HG03045 (cell line): ENCODE measurements around the gene FLT1.

ENCODE experiments used
- ATAC-seq: cut with Tn5 transposase; IDR thresholded peaks from one replicate; pipeline ENCODE4 v1.9.1; 2021; ENCODE audit warnings: mild to moderate bottlenecking, moderate library complexity; ENCODE audit not compliant: unreplicated experiment

The FLT1 gene

DNA sequence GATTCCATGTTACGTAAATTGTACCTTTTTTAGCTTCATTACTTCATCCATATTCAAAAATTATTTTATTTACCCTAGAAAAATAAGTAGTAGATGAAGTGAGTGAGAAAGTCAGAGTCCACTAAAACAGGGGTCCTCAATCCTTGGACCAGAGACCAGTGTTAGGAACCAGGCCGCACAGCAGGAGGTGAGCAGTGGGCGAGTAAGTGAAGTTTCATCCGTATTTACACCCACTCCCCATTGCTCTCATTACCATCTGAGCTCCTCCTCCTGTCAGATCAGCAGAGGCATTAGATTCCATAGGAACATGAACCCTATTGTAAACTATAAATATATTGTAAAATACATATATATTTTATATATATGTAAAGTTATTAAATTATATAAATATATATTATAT, 237.6 kb downstream of the FLT1 start:
- no peak for ATAC-seq

DNA sequence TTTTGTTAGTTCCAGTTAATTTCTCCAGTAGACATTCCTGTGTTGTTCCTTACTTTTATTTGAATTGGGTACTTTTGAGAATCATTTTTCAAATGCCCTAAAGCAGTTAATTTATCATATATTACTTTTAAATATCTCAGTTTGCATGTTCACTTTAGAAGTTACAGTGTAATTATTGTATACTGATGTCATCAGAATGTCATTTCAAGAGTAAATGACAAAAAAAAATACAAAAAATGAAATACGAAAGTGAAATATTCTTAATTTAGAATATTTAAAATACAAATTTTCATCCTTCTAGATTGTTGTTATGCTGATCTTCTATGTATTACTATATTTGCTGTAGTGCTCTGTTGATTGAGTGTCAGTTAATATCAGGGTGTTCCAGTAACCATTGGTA, 242.4 kb downstream of the FLT1 start:
- no peak for ATAC-seq

DNA sequence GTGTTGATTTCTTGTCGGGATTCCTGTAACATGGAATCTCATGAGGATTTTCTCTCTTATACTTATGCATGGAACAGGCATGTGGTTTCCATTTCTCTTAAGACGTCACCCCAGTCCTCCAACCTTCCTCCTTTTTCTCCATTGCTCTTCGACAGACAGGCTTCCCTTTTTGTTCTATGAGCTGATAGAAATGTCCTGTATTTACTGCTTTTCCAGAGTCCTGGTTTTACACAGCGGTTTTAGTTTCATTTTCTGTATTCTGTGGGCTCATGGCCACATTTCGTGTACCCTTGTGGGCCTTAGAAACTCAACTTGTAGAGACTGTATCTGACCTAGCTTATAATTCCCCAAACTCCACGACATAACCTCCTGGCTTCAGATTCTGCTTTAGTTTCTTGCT, 243.5 kb downstream of the FLT1 start:
- ATAC-seq, result no peak

DNA sequence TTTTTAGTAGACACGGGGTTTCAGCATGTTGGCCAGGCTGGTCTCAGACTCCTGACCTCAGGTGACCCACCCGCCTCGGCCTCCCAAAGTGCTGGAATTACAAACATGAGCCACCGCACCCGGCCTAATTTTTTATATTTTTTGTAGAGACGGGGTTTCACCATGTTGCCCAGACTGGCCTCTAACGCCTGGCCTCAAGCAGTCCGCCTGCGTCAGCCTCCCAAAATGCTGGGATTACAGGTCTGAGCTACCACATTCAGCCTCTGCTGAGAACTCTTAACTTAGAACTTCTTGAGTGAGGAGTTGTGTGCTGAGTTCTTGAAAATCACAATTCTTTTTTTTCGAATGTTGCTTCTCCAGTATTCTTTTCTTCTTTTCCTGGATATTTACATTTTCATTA, 244.4 kb downstream of the FLT1 start:
- no peak for ATAC-seq
